ENCODE measurements around the gene ADGRA3. TPM values are rescaled to one million over a fixed set of nuclear protein-coding genes. Genes with fewer than 3 reads are reported as not detected.

Gene ADGRA3, protein sequence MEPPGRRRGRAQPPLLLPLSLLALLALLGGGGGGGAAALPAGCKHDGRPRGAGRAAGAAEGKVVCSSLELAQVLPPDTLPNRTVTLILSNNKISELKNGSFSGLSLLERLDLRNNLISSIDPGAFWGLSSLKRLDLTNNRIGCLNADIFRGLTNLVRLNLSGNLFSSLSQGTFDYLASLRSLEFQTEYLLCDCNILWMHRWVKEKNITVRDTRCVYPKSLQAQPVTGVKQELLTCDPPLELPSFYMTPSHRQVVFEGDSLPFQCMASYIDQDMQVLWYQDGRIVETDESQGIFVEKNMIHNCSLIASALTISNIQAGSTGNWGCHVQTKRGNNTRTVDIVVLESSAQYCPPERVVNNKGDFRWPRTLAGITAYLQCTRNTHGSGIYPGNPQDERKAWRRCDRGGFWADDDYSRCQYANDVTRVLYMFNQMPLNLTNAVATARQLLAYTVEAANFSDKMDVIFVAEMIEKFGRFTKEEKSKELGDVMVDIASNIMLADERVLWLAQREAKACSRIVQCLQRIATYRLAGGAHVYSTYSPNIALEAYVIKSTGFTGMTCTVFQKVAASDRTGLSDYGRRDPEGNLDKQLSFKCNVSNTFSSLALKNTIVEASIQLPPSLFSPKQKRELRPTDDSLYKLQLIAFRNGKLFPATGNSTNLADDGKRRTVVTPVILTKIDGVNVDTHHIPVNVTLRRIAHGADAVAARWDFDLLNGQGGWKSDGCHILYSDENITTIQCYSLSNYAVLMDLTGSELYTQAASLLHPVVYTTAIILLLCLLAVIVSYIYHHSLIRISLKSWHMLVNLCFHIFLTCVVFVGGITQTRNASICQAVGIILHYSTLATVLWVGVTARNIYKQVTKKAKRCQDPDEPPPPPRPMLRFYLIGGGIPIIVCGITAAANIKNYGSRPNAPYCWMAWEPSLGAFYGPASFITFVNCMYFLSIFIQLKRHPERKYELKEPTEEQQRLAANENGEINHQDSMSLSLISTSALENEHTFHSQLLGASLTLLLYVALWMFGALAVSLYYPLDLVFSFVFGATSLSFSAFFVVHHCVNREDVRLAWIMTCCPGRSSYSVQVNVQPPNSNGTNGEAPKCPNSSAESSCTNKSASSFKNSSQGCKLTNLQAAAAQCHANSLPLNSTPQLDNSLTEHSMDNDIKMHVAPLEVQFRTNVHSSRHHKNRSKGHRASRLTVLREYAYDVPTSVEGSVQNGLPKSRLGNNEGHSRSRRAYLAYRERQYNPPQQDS (N-terminal part only)
- total RNA-seq, result 59.7 TPM

GRCh38 chr4:22515888-22516541 lies at the start of gene ADGRA3:
TSS of gene ADGRA3 (minus strand) at chr4:22516066. CDS start at chr4:22515784, 282 bp downstream.

Other genes with a start within 250 kb of the ADGRA3 start
- 0.23 TPM for gene GBA3, start 176.9 kb upstream of the ADGRA3 start, total RNA-seq